Measurements from ENCODE around the gene COL9A1. TPM values are rescaled to one million over a fixed set of nuclear protein-coding genes. Genes with fewer than 3 reads are reported as not detected.

COL9A1 gene
- total RNA-seq, 1 experiment from 2014 or later: 7.8 TPM

GRCh38 chr6:70184723-70185122, 118.2 kb downstream of the COL9A1 start:
- H3K9ac ChIP-seq (ENCODE audit: extremely low read depth, insufficient read length, low read length): no peak overlapping the region
- no peak overlapping the region for H3K27ac Mint-ChIP-seq
- H4K20me1 ChIP-seq (ENCODE audit: control insufficient read depth, insufficient read depth, insufficient read length): no peaks in the 10 kb centered on the region
- H3T11ph ChIP-seq (ENCODE audit: low read length): no peak overlapping the region
- H3K23ac ChIP-seq (ENCODE audit: insufficient read length, low read depth, low read length): no peak overlapping the region
- no peaks in the 10 kb centered on the region for H3K9me3 ChIP-seq (ENCODE audit: control insufficient read depth, low read depth, low read length)
- no peak overlapping the region for H3K56ac ChIP-seq (ENCODE audit: insufficient read length, low read depth, low read length)
- H3K4me1 Mint-ChIP-seq: no peaks in the 10 kb centered on the region
- H4K5ac ChIP-seq (ENCODE audit: insufficient read length, low read depth, low read length): no peak overlapping the region
- DNase-seq: no peak
- no peaks in the 10 kb centered on the region for H3K4me1 ChIP-seq (ENCODE audit: insufficient read depth, low read length)
- H2AK5ac ChIP-seq (ENCODE audit: insufficient read length, low read length): no peak overlapping the region
- no peak overlapping the region for H2AFZ ChIP-seq (ENCODE audit: low read length)
- no peaks in the 10 kb centered on the region for H3K36me3 Mint-ChIP-seq (ENCODE audit: insufficient read depth in 1 of 3, low read depth in 3 of 3)
- no peaks in the 10 kb centered on the region for H3K23me2 ChIP-seq (ENCODE audit: insufficient read length, low read depth, low read length, poor library complexity, severe bottlenecking)
- H3K14ac ChIP-seq (ENCODE audit: insufficient read depth, low read length): no peak overlapping the region
- TF ChIP-seq, protein P1, sequence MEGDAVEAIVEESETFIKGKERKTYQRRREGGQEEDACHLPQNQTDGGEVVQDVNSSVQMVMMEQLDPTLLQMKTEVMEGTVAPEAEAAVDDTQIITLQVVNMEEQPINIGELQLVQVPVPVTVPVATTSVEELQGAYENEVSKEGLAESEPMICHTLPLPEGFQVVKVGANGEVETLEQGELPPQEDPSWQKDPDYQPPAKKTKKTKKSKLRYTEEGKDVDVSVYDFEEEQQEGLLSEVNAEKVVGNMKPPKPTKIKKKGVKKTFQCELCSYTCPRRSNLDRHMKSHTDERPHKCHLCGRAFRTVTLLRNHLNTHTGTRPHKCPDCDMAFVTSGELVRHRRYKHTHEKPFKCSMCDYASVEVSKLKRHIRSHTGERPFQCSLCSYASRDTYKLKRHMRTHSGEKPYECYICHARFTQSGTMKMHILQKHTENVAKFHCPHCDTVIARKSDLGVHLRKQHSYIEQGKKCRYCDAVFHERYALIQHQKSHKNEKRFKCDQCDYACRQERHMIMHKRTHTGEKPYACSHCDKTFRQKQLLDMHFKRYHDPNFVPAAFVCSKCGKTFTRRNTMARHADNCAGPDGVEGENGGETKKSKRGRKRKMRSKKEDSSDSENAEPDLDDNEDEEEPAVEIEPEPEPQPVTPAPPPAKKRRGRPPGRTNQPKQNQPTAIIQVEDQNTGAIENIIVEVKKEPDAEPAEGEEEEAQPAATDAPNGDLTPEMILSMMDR (conservative IDR thresholded peaks at IDR 0.05): no peak
- no peak overlapping the region for H2BK120ac ChIP-seq (ENCODE audit: low read depth, low read length, poor library complexity, severe bottlenecking)
- H3K79me2 ChIP-seq (ENCODE audit: insufficient read depth, low read length): no peaks in the 10 kb centered on the region
- H3K9me3 Mint-ChIP-seq: no peaks in the 10 kb centered on the region
- no peaks in the 10 kb centered on the region for H3K27me3 Mint-ChIP-seq (ENCODE audit: low read depth)
- H3K27ac ChIP-seq (ENCODE audit: insufficient read length, low read depth, low read length): no peak overlapping the region
- H2BK12ac ChIP-seq (ENCODE audit: insufficient read length, low read depth, low read length): no peak overlapping the region
- no peak overlapping the region for H3K4me2 ChIP-seq (ENCODE audit: insufficient read depth, insufficient read length, low read length)
- no peak overlapping the region for H4K91ac ChIP-seq (ENCODE audit: insufficient read length, low read depth, low read length)
- H3K4me3 Mint-ChIP-seq: no peak overlapping the region
- H2BK15ac ChIP-seq (ENCODE audit: low read depth, low read length): no peak overlapping the region
- no peaks in the 10 kb centered on the region for H3K27me3 ChIP-seq (ENCODE audit: insufficient read depth, low read length)
- no peak overlapping the region for H2BK20ac ChIP-seq (ENCODE audit: low read depth, low read length, poor library complexity, severe bottlenecking)
- no peak overlapping the region for H2BK5ac ChIP-seq (ENCODE audit: insufficient read length, low read length)
- no peaks in the 10 kb centered on the region for H3K79me1 ChIP-seq (ENCODE audit: insufficient read depth, low read depth, low read length, poor library complexity, severe bottlenecking)
- WGBS (ENCODE audit: extremely low coverage, insufficient read length, low lambda C conversion rate): no CpG with 5 or more reads among the region's 3 CpGs
- H4K8ac ChIP-seq (replicated peaks; ENCODE audit: insufficient read length, low read depth, low read length): no peak overlapping the region
- H3K4ac ChIP-seq (ENCODE audit: low read depth, low read length): no peak overlapping the region
- no peak overlapping the region for H3K18ac ChIP-seq (ENCODE audit: insufficient read length, low read depth, low read length)

Data from H9 (cell line).